ENCODE data around the gene TNNI2.
"Not testable (repeated sequence)": the region's sequence is repeated elsewhere in the genome, so short reads cannot be mapped to it uniquely, and the experiment has no call there.

The TNNI2 gene

DNA sequence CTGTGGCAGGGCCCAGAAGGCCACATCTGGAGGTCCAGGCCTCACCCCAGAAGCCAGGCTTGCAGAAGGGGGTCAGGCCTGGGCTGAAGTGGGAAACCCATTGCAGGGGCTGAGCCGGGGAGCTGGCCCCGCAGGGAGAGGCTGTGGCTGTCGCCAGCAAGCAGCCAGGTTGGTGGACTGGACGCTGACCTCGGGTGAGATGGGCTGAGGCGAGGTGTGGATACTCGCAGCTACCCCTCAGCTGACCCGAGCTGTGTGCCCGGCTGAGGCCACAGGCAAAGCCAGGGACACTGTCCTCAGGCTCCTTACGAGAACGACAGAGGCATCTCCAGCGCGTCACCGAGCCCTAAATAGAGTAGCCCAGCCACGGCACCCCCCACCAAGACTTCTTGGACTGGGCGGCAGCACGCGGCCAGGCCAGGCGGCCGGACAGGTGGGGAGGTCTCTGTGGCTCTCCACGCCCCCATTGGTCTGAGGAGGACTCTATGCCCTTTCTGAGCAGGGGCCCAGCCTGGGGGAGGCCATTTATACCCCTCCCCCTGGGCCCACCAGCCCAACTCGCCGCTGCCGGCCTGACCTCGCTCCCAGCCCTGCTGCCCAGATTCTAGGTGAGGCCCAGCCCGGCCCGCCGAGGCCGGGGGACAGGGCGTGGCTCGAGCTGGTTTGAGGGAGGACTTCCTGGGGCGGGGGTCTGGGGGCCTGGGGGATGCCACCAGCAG lies at the start of gene TNNI2:
Gene TNNI2 (plus strand): TSS at position 556 of the 719 bp plus-strand sequence. CDS start 716 bp downstream, outside the sequence.
- no peak for DNase-seq (ENCODE audit: low spot score)

DNA sequence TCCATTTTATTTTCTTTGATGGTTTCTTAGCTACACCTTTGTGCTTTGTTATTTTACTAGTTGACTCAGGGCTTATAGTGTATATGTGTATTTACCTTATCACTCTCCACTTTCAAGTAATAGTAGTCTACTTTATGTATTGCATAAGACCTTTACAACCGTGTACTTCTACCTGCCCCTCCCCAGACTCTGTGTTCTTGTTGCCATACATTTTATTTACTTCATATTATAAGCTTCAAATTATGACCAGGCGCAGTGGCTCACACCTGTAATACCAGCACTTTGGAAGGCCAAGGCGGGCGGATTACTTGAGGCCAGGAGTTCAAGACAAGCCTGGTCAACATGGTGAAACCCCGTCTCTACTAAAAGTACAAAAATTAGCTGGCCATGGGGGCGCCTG lies 46.9 kb upstream of the TNNI2 start:
- no peak for DNase-seq (ENCODE audit: low spot score)

DNA sequence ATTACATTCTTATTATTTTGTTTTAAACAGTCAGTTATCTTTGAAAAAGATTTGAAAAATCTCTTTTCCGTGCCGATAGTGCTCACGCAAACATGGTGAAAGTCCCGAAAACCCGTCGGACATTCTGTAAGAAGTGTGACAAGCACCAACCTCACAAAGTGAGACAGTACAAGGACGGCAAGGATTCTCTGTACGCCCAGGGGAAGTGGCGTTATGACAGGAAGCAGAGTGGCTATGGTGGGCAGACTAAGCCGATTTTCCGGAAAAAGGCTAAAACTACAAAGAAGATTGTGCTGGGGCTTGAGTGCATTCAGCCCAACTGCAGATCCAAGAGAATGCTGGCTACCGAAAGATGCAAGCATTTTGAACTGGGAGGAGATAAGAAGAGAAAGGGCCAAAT lies 46.3 kb upstream of the TNNI2 start:
- DNase-seq (ENCODE audit: low spot score) = no peak

DNA sequence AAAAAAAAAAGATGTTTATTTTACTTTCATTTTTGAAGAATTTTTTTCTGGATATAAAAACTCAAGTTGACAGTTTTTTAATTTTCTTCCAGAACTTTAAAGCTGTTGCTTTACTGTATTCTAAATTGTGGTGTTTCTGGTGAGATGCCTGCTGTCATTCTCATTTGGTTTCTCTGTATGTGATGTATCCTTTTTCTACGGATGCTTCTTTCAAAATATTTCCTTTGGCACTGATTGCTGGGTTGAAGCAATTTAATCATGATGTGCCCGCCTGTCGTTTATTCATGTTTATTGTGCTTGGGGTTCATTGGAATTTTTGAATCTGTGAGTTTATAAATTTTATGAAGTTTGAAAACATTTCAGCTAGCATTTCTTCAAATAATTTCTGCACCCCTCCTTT lies 45.7 kb upstream of the TNNI2 start:
- no peak for DNase-seq (ENCODE audit: low spot score)

DNA sequence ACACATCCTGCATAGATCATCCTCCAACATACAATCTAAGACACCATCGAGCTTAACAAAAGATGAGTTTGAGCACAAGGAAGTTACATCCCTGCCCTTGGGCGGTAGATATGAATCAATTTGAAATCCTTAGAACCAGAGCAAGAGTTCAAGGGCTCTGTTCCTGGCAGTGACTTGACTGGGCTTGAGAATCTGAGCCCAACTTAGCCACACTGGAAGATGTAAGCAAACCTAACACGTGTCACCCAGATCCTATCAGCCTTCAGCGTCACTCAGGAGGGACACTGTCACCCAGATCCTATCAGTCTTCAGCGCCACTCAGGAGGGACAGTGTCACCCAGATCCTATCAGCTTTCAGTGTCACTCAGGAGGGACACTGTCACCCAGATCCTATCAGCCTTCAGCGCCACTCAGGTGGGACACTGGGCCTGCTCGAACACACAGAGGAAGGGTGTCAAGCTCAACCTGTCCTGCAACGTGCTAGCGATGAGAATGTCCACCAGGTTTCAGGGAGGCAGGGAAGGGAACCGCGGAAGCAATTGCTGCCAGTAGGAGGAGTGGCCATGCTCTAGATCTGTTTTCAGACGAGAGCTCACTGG lies 42.3 kb upstream of the TNNI2 start:
- DNase-seq (ENCODE audit: low spot score) = no peak

DNA sequence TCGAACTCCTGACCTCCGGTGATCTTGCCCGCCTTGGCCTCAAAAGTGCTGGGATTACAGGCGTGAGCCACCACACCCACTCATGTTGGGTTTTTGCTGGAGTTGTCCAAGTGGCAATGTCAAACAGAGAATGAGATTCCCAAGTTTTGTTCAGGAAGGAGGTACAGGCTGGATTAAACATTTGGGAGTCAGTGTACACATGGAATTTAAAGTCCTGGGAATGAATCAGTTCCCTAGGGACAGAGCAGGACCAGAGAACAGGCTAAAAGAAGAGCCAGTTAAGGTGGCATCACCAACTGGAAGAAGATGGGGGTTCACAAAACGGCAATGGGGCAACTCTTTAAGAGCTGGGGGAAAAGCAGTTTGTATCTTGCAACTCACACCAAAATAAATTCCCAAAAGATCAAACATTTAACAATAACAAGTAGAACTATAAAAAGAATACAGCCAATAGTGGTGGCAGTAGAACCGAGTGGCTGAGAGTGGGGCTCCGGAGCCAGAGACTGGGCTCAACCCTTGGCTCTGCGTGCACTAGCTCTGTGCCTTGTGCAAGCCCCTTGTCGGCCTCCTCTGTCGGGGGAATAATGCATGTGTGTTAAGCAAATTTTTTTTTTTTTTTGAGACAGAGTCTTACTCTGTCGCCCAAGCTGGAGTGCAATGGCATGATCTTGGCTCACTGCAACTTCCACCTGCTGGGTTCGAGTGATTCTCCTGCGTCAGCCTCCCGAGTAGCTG lies 41.2 kb upstream of the TNNI2 start:
- DNase-seq (ENCODE audit: low spot score) = no peak

DNA sequence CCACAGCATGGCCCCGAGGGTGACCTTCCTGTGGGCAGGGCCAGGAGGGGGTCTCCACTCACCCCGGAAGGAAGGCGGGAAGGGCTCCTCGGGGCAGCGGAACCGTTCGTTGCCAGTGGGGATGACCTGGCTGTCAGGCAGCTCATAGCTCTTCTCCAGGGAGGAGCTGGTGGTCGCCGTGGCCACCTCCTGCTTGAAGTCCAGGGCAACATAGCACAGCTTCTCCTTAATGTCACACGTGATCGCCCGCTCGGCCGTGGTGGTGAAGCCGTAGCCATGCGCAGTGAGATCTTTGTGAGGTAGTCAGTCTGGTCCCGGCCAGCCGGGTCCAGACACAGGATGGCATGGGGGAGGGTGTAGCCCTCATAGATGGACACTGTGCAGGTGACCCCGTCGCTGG lies 35.5 kb upstream of the TNNI2 start:
- DNase-seq (ENCODE audit: low spot score) = no peak

DNA sequence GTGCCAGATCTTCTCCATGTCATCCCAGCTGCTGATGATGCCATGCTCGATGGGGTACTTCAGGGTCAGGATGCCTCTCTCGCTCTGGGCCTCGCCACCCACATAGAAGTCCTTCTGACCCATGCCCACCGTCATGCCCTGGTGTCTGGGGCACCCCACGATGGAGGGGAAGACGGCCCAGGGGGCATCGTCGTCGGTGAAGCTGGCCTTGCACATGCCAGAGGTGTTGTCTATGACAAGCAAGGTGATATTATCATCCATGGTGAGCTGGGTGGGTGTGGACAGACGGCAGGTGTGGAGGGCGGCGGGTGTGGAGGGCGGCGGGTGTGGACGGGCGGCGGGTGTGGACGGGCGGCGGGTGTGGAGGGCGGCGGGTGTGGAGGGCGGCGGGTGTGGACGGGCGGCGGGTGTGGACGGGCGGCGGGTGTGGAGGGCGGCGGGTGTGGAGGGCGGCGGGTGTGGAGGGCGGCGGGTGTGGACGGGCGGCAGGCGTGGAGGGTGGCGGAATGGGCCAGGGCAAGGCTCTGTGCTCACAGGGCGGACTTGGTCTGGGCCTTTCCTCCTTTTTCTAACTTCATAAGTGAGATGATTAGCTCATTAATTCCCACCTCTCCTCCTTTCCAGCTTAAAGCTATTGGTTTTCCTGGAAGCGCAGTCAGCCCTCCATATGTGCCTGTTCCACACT lies 34.8 kb upstream of the TNNI2 start:
- DNase-seq (ENCODE audit: low spot score) = not testable (repeated sequence)

DNA sequence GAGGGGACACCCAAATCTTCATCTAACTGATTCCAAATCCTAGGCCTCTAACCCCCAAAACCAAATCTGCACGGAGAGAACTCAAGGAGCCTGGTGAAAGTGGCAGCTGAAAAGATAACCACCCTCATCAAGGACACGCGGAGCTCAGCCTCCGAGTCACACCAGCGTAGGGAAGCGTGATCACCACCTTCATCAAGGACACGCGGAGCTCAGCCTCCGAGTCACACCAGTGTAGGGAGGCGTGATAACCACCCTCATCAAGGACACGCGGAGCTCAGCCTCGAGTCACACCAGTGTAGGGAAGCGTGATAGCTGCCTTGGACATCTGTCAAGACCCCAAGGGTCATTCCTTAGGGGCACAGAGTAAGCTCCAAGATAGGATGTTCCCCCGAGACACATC lies 33.3 kb upstream of the TNNI2 start:
- no peak for DNase-seq (ENCODE audit: low spot score)

DNA sequence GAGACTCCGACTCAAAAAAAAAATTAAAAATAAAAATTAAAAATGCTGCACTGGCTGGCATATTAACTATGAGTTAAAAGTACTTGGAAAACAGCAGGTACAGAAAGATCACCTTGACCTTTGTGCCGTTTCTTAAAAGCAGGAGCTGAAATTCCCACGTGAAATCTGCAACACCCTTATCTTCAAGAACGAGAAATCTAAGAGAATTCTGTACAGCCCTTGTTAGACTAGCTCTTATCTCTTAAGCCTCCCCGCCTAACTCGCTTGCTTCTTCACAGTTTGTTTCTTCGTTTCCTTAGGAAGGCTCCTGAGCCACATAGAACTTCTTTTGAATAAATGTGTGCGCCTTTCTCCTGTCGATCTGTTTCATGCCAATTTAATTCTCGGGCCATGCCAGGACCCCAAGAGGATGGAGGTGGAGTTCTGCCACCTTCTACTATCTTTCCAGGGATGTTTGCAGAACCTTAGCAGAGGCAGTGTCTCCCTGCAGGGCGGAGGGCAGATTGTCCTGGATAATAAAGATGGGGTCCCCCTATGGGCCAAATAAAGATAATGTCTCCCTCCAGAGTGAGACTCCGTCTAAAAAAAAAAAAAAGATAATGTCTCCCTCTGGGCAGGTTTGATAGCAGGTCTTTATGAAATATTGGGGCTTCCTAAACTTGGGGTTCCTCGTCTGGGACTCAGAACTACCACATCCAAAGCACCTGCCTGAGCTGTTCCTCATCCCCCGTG lies 31.4 kb upstream of the TNNI2 start:
- no peak for DNase-seq (ENCODE audit: low spot score)

DNA sequence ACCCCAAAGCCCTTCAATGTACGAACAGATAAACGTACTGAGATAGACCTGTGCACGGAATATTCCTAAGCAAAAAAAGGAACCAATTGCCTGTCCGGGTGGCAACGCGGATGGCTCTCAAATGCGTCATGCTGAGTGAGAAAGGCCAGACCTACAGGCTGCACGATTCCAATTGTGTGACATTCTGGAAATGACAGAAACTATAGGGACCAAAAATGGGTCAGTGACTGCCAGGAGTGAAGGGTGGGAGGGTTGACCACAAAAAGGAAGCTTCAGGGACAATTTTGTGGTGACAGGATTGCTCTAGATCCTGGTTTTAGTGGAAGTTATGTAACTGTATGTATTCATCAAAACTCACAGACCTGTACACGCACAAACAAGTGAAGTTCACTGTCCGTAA lies 28.0 kb upstream of the TNNI2 start:
- DNase-seq (ENCODE audit: low spot score) = no peak

DNA sequence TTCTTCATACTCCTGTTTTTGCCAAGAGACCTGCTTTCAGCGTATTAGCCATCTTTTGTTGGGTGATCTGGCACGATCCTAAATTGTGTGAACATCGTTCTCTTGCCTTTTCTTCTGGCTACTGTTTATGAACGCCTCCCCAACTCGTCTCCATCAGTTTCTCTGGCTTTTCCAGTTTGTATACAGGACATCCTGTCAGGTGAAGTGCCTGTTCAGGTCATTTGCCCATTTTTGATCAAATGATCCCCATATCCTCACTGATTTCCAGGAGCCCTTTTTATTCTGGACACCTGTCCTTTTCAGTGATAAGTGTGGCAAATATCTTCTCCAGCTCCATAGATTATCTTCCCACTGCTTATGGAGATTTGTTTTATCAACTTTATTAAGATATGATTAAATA lies 26.5 kb upstream of the TNNI2 start:
- no peak for DNase-seq (ENCODE audit: low spot score)

DNA sequence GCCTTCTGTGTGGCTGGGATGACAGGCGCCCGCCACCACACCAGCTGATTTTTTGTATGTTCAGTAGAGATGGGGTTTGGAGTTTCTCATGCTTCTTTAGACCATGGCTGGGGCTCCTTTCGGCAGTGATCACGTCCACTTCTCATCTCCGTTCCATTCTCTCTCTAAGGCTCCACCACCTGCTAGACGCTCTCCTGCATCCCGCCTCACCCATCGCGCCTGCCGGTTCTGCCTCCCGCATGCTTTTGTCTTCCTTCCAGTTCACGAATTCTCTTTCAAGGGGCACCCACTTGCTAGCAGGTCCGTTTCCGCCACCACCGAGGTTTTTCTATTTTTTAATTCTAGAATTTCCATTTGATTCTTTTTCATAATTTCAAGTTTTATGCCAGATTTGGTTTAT lies 26.0 kb upstream of the TNNI2 start:
- no peak for DNase-seq (ENCODE audit: low spot score)

DNA sequence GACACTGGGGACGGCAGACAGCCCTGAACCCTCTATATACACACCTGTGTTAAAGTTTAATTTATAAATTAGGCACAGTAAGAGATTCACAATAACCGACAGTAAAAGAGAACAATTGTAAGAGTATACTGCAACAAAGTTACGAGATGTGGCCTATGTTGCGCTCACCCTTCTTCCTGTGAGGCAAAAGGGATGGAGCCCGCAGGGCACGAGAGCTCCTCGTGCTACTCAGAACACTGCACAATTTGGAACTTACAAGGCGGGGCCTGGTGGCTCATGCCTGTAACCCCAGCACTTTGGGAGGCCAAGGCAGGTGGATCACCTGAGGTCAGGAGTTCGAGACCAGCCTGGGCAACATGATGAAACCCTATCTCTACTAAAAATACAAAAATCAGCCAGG lies 25.4 kb upstream of the TNNI2 start:
- not testable (repeated sequence) for DNase-seq (ENCODE audit: low spot score)

DNA sequence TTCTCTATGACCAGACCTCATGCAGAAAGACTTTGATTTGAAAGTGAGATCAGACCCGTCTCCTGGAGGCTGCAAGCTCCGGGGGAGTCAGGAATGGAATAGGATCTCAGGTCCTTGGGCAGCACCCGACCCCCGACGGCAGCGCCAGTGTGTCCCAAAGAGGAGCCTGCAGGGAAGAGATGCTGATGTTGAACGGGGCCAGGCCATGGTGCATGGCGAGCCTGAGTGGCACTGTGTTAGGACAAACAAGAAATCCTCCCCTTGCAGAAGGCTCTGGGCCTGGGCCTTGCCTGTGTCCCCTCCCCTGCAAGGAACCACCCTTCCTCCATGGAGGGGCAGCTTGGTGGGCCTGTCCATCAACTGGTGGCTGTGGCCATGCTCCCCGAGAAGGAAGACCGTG lies 24.1 kb upstream of the TNNI2 start:
- no peak for DNase-seq (ENCODE audit: low spot score)

DNA sequence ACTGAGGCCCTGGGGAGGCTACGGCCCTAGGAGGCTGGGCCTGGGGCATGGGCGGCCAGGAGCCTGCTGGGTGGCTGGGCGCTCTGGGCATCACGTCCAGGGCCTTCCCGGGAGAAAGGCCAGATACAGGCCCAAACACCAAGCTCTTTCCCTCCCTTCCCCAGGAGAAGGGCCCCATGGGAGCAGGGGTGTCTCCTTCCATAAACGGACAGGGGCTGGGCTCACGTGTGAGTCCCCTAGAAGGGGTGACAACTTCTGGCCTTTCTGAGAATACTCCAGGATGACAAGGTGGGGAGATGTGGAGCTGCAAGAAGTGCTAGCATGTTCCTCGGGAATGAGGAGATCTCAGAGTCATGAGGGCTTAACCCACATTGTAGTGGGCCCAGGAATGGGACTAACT lies 23.5 kb upstream of the TNNI2 start:
- DNase-seq (ENCODE audit: low spot score) = no peak

DNA sequence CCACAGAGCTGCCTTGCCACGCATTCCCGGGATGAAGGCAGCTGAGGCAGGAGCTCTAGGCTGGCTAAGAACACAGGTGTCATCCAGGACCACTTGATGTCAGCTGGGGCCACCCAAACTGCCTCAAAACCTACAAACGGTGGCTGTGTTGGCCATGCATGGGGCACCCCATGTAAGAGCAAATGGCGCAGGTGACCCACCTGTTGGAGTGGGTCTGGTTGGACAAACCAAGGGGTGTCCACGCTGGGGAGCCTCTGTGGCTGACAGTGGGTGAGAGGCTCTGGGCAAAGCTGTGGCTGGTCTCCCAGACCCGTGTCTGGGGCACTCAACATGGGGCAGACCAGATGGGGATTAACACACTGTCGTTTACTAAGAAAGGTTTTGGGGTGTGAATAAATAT lies 23.0 kb upstream of the TNNI2 start:
- no peak for DNase-seq (ENCODE audit: low spot score)

DNA sequence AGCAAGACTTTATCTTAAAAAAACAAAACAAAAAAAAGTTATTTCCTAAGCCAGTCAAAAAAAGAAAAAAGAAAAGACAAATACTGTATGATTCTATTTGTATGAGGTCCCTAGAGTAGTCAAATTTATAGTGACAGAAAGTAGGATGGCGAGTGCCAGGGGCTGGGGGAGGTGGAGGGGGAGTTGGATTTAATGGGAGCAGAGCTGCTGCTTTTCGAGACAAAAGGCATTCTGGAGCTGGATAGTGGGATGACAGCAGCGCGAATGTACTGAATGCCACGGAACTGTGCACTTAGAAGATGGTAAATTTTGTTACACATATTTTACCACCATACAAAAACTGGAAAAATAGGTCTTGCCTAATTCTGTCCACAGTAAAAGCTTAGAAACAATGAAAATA lies 21.8 kb upstream of the TNNI2 start:
- no peak for DNase-seq (ENCODE audit: low spot score)

DNA sequence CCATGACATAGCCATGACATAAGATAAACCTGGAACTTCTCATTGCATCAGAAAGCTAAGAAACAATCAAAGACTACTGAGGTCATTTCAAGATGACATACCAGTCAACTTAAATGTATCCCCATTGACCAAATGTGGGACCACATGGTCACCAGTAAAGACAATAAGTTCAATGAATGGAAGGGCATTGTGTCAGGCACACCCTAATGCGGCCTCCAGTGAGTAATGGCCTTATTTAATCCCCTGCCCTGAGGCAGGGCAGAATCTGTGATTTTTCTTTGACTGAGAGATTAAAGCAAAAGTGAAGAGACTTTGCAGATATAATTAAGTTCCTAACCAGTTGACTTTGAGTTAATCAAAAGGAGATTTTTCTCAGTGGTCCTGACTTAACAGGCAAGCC lies 21.3 kb upstream of the TNNI2 start:
- DNase-seq (ENCODE audit: low spot score) = no peak

DNA sequence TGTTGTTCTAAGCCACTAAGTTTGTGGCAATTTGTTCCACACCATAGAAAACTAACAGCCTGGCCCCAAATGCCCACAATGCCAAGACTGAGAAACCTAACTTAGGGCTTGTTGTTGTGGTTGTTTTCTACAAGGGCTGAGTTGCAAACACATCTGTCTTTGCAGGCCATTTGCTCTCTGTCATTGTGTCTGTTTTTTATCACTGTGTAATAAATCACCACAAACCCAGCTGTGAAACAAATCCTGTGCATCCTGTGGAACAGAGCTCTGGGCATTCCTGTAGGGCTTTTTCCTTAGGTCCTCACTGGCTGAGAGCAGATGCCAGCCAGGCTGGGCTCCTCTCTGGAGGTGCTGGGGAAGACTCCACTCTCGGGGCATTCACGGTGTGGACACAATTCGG lies 19.7 kb upstream of the TNNI2 start:
- no peak for DNase-seq (ENCODE audit: low spot score)

DNA sequence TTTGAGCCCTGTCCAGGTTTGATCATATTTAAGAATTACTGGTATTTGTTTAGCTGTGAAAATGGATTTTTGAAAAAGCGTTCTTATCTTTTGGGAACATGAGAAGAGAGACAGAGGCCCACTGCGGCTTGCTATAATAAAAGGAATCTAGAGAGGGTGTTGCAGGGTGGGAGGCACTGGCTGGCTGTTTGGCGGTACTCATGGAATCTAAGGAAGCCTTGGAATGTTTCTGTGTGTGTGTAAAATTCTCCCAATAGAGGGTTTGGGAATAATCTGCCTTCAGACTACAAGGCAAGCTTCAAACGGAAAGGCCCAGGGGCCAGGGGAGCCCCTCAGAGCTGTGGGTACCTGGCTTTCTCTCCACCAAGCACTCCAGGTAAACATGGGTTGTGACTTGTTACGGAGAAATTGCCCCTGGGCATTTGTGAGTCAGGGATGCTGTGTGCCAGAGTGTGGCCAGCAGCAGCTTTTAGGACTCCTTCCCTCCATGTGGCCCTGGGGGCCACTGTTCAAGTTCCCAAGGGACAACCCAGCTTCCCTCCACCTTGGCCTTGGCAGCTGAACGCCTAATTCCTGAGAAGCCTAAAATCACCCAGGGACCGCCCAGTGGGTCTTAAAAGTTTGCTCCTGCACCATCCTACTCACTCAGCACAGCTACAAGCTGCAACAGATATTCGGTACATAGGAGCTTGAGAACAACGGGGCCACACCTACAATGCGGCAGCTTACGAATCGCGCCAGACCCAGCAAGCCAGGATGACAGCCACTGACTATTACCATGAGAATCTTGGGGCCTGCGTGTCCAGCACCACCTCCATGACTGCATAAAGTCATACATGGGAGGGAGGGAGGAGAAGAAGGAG lies 18.1 kb upstream of the TNNI2 start:
- no peak for DNase-seq (ENCODE audit: low spot score)
